HG03460 (cell line): ENCODE data around the gene MEIS2.

Source experiments
- ATAC-seq: cut with Tn5 transposase; IDR thresholded peaks from one replicate; pipeline ENCODE4 v1.9.1; 2021; ENCODE audit not compliant: unreplicated experiment

Gene MEIS2

DNA sequence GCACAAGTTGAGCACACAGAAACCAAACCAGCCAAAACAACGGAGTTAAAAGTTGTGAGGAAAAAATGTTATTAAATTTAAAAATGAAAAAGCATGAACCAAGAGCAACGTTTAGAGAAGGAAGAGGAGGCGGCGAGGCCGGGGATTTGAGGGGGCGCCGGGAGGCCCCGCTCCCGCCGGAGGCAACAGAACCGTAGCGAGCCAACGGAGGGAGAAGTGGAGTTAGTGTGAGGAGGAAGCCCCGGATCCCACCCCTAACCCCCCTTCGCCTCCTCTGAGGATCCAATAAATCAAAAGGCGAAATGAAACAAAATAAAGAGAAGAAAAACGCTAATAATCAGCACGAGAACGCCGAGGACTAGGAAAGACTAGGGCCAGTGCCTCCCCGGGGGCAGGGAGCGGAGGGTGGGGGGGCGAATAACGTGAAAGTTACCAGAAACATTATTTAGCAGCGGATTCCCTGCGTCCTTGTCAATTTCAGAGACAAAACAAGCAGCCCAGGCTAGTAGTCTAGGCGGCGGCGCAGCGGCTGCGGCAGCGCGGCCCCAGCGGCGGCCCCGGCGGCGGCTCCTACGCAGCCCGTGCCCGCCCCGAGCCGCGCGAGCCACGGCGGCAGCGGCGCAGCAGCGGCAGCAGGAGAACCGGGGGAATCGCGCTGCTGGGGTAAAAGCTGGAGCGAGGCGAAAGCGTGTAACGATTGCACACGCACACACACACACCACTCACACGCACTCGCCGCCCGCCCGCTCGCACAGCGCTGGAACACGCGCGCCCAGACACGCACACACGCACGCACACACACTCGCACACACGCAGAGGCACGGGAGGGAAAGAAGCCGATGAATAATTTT is 1.7 kb downstream of the MEIS2 start:
- no peak for ATAC-seq

DNA sequence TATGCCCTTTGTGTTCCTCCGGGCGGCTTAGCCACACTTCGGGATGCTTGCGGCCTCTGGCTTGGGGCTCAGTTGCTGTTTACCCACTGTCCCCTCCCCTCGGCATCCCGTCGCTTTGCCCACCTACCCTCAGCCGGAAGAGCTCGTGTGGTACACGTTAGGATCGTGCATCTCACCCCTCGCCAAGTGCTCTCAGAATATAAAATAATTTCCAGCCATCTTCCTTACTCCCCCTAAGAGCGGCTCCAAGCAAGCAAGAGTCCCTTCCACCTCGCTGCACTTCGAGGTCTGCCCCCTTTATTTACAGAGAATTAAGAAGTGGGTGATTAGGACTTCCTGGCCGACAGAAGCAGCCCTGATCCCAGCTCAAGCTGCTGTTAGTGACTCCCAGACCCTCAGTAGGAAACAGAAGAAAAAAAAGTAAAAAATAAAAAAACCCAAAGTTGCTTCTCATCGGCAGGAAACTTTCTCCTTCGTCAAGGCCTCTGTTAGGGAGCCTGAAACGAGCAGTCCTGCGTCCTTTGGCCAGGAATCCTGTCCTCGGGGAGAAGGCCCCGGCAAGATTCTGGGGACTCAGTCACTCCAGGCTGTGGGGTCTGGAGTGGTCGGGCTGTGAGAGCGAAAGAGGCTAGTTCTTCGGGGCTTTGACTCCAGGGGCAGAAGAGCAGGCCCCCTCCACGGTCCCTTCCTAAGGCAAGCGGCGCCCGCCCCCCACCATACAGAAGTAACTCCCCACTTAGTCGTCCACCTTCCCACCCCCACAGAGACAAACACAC is 3.0 kb downstream of the MEIS2 start:
- no peak for ATAC-seq

DNA sequence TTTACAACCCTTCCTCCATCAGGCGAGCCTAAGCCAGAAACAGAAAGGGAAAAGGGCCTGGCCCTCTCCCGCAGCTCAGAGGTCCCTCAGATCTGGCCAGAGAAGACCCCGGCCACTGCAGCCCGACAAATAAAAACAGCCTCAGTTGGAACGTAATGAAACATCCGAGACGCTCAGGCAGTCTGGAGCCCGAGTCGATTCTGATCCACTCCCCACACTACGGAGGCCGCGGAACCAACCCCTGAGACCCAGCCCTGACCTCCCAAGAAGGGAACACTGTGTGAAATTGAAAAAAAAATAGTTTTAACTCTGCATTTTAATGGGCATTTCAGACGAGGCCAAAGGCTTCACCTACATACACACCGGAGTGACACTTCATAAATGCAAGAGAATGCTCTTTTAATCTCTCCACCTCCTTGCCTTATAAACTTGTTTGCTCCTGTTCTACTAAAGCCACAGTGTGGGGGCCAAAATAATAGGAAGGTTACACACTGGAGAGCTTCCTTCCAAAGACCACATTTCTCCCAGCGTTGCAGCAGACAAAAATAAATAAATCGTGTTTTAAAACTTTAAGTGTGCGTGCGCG is 3.7 kb downstream of the MEIS2 start:
- no peak for ATAC-seq

DNA sequence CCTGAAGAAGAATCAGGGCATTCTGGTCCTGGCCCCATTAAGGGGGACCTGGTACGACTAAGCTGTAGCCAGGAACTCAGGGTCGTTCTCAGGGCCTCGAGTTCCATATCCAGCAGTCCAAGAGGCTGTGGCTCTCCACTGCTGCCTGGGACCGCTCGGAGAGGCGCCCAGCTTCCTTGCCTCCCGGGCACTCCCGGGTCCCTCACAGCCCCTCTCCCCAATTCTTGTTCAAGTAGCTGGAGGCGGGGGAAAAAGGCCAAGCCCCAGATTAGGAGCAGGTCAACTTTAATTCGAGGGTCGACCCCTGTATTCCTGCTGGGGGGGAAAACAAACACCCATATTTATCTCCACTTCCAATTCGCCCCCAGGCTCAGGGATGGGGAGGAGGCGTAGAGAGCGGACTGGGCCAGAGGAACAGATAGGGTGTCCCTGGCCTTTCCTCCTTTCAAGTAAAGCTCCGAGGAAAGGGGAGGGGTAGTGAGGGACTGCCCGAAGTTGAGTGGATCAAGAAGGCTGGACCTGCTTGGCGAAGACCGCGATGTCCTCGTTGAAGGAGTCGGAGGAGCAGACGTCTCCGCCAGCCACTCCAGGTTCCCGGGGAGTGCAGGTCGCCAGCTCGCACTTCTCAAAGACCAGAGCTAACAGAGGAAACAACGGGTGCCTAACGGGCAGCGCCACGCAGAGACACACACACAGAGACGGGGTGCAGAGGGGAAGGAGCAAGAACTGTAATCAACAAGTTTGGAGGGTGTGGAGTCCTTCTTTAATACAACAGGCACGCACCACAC is 4.4 kb downstream of the MEIS2 start:
- no peak for ATAC-seq

DNA sequence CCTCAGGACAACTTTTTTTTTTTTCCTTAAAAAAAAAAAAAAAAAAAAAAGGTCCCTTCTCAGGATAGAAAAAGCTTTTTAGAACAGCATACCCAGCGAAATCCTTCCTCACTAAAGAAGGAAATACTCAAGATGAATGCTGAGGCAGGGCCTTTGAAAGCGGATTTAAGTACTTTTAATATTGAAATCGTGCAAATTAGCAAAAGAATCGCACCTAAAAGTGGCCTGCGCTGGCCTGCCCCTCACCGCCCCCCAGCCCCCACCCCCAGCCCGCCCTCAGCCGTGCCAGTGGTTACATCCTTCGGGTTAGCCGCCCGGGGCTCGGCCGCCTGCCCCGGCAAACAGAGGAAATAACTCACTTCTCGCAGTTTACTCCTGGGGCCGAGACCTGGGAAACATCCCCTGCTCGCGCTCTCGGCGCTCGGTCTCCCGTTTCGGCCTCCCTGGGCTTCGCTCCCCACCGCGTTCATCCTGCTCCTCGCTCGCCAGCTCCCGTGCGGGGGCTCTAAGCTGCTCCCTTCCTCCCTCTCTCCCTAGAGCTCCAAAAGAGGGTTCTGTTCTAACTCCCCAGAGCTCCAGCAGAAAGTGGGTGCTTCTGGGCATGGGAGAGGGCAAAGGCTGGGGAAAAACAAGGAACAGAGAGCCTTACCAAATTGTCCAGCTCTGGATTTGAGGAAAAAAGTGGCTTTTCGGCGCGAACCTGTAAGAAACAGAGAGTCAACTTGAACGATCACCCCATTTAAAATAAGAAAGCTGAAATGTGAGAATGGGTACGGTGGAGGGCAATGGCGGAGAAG is 5.2 kb downstream of the MEIS2 start:
- no peak for ATAC-seq

DNA sequence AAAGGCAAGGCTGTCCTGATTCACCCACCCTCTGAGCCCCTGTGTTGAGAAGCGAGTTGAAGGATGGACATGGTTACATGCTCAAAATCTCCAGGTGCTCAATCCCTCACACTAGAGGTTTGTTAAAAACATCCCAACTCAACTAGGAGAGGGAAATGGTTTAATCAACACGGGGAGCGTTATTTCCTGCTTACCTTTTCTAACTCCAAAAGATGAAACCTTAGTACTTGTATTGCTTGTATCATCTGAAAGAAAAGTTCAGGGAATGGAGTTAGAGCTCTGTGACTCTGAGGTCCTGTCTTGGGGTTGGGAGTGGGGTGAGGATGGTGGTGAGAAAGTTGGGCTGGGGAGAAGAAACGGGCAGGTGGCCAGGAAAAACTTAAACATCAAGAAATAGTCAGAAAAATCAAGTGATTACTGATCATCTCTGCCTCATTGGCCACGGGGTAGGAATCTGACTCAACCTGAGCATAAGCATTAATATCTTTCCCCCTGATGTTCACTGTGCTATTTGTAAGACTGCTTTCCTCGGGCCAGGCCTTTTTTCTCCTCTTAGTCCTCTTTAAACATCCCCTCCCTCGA is 5.9 kb downstream of the MEIS2 start:
- no peak for ATAC-seq

DNA sequence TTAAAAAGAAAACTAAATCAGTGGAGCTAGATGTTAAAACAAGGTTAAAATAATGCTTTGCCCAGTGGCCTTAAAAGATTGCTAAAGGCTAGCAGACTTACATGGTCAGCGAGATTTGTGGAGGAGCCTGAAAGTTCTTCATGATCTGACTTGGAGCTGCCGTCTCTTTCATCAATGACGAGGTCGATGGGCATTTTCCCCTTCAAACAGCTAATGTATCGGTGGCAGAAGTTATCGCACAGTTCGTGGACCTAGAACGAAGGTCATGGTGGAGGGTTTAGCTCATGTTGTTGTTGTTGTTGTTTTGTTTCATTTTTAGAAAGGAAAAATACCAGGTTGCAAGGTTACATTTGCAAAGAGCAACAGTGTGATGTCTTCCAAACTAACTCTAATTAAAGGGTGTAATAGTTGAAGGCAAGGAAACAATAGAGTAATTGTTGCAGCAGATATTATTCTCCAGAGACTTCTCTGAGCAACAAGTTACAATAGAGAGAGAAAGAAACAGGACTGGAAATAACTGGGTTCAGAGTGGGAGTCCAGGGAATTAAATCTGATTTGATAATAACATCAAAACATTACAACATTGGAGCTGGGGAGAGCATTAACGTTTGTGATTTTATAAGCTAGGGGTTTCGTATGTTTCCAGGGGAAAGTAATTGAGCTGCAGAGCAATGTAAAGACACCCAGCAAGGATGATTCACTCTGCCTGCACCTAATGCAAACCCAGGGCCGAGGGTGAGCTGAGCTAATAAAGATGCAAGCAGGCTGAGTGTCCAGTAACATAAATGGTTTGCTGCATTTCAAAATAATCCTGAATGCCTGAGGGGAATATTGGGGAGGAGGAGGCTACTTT is 6.6 kb downstream of the MEIS2 start:
- no peak for ATAC-seq

DNA sequence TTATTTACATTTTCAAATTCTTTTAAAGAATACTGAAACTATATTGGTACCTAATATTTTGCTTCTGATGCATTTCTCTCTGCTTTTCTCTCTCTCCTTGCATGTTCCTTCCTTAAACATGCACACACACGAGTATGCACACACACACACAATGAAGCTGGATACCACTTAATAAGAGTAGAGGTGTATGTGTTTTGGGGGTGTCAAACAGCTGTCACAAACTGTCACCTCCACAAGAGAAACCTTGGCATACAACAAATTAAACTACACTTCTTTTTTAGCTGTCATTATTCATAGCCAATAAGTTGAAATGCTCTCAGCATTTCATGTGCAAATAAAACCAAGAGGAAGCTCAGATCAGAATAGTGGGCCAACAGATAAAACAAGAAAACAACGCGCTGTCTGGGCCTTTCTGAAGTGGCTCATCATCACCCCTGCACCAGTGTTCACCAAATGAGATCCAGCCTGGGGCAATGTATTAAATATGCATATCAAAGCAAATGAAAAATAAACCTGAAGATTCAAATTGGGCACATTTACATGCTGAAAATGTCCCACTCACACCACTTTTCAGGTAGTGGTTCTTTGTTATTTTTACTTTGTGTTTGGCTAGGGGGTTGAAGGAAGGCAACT is 9.7 kb downstream of the MEIS2 start:
- ATAC-seq = no peak

DNA sequence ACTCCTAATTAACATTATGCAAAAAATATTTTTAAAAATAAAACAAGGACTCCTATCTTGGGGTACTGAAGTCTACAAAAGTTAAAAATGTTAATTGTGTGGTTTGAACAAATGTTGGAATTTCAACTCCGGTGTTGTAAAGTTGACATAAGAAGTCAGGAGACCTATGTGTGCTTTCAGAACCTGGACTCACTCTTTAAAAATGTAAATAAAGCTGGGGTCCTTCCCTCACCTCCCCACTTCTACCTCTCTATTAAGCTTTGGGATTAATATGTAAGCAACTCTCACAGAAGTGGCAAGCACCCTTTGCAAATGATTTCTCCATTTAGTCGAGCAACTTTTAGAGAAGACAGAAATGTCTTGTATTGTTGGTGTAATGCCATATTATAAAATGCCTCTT is 11.9 kb downstream of the MEIS2 start:
- no peak for ATAC-seq

DNA sequence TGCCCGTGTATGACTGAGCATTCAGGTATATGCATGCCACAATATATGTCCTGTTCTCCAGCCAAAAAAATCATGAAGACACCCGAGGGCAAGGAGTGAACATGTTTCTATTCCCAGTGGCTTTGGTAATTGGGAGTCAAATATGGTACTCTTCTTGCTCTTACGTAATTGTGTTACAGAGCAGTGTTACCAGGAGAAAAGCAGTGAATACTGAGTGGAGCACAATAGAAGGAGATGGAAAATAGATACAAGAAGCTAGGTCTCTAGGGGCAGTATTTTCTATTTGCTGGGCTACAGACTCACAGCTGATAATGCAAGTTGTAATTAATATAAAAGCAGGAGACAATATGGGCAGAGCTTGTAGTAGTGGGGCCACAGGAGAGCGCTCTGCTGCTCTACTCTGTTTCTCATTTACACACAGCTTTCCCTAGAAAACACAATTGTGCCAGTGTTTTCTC is 13.2 kb downstream of the MEIS2 start:
- ATAC-seq = no peak

DNA sequence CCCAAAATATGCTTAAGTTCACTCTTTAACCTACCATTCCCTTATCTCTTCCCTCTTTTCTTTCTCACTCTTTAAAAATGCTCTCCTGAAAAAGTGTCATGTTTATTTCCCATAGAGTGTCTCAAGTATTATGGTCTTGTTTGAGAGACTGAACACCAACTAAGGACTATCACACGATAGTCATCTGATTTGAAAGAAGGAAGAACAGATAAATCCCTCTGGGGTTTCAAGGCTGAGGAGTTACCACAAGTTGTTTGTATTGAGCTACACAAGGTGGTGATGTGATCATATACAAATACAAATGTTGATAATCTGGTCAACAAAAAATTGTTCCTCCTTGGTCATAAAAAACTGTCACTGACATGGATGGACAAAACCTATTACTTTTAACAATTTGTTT is 13.8 kb downstream of the MEIS2 start:
- no peak for ATAC-seq

DNA sequence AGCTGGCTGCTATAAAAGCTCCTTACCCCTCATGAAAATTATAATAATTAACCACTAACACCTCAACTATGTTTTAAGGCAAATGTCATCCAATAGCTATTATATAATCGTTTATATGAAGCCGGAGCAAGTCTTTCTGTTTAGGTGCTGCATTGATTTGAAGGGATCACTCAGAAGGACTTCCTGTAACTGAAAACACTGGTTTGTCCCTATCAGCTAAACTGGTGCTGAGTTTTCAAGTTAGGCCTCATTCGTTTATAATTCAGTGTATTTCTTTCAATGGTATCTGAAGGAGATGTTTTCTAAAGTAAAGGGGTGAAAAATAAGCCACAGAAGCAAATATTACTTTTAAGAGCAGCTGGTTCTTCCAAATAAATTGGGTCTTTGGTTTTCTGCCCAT is 14.2 kb downstream of the MEIS2 start:
- no peak for ATAC-seq

DNA sequence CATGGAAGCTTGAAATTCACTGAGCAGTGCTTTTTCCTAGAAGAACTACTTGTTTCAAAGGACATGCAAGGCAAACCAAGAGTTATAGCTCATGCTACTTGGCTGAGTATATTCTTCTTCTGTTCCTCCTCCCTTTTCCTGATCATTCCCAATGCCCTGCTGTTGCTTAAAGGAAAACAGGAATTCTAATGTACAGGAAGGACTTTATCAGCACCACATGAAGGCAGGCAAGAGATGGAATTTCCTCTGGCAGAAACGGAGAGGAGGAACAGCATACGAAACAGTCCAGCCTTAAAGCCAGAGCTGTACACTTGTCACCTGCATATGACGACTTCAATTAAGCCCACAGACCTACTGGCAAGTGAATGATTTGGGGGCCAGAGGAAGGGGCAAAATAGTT is 15.7 kb downstream of the MEIS2 start:
- ATAC-seq = no peak

DNA sequence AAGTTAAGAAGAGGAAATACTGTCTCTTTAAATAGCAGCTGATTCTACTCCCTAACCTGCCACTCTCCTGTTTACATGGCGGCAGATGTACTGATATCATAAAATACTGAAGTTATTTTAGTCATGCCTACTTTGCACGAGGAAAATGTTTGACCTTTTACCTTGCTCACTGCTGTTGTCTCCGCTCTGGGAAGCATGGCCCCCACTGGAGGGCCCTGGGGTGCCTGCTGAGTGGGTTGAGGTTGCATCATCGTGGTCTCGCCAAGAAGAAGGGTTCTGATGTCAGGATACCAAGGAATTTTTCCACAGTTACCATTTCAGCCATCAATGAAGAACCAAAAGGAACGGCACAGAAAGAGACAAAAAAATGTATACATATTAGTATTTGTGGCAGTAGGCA is 16.7 kb downstream of the MEIS2 start:
- no peak for ATAC-seq

DNA sequence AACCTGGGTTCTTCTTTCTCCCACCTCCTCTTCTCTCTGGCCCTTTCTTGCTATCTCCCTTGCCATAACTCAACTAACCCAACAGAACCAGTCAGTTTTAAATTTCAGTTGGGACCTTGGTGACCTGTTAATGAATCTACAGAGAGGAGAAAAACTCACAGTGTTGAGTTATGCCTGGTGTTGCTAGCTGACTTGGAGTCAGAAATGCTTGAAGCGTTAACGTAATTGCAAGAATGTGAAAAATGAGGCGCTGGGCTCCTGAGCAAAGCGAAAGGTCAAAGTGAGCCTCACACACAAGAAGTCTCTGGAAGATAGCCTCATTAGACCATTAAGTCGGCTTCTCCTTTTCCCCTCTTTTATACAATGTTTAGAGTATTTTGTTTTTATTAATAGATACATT is 18.4 kb downstream of the MEIS2 start:
- no peak for ATAC-seq

DNA sequence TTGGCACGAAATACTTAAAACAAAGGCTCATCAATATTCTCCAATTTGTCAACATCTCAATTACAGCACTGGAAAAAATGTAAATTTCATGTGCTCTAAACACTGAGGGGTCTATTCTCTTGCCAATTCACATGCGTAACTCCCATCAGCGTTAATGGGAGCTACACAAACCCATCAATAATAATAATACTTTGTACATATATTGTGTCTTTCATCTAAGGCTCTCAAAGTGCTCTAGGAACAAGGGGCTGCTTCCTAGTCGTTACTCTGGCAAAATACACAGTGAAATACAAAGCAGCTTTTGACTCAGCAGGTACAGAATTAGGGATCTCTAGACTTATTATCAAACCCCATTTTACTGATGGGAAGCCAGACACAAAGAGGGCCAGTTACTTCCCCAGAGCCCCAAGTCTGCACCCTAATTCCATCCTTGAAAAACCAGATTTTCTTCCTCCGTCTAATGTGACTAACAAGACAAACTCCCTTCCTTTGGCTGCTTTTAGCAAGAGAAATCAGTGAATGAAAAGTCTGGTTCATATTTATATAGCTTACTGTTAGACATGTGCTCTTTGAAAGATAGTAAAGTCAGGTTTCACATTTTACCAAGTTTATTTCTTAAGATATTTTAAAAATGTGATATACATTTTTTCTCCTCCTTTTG is 20.0 kb downstream of the MEIS2 start:
- no peak for ATAC-seq

DNA sequence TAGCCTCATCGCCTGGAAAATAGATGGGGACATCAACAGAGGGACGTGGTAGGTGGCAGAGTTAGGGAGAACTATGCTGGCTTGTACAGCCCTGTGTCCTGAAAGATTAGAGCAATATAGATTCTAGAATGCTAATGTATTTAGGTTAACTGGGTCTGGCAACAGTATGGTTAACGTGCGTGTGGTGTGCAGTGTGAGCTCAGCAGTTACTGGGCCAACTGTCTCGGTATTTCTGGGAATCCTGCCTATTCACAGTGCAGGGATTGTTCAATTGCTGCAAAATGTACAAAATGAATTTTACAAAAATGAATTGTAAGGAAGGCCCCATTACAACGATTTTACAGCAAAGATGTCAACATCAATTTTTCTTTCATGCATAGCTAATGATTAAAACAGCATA is 20.6 kb downstream of the MEIS2 start:
- no peak for ATAC-seq

DNA sequence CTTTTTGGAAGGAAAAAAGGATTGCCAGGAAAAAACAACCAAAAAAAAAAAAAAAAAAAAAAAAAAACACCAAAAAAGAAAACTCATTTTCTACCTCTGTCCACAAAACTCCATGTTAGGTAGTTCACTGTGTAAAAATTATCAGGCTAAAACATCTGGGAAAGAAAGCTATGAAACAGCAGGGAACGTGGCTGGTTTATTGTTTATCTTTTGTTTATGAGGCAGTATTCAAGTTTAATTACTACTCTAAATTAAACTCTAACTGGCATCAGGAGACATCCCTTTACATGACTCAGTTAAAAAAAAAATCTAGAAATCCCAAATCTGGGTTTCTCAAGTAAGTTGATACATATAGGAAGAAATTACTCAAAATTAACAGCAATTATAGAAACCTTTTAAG is 21.8 kb downstream of the MEIS2 start:
- ATAC-seq = no peak
